Metanephros (tissue), 1 donor: ENCODE measurements around the gene TCEAL6. TPM values are rescaled to one million over a fixed set of nuclear protein-coding genes. Genes with fewer than 3 reads are reported as not detected.

Experiments
- total RNA-seq: library from RNA; depleted of rRNA; stranded (reverse); fragments of >200 nt; gene quantifications from one replicate; pipeline ENCODE4 v1.2.3, GENCODE V29; 2014

TCEAL6 gene
- total RNA-seq: not detected

GRCh38 chrX:102142274-102142673 lies at the start of gene TCEAL6:
Gene TCEAL6, minus strand, starts transcription at chrX:102142481.

GRCh38 chrX:102155806-102156179 lies 13.5 kb upstream of the TCEAL6 start, which contains the start of gene BEX5:
Gene BEX5, minus strand, starts transcription at chrX:102155977. Its CDS starts 1,712 bp downstream, at chrX:102154265.

GRCh38 chrX:102125436-102125835 lies 16.8 kb downstream of the TCEAL6 start, which contains the start of gene TCEAL2:
Gene TCEAL2, plus strand, starts transcription at chrX:102125679. Its CDS starts 1,152 bp downstream, at chrX:102126831.

Other genes with a start within 250 kb of the TCEAL6 start
- 7.1 TPM for gene ZMAT1, start 210.5 kb downstream of the TCEAL6 start, total RNA-seq
- 1.8 TPM for gene TCEAL2, start 16.8 kb downstream of the TCEAL6 start, total RNA-seq
- 3.3 TPM for gene BEX5, start 13.5 kb upstream of the TCEAL6 start, total RNA-seq
- gene TCP11X1, start 72.8 kb upstream of the TCEAL6 start, total RNA-seq: 0.12 TPM
- not detected for gene NXF2, start 104.7 kb upstream of the TCEAL6 start, total RNA-seq